Sigmoid colon (tissue), 7 donors: Measurements from ENCODE around the gene TPST1. TPM values are rescaled to one million over a fixed set of nuclear protein-coding genes. Genes with fewer than 3 reads are reported as not detected.

Source experiments
- DNase-seq: peaks from one replicate; pipeline ENCODE4 v3.0.0-alpha.2; 2019
- H3K27ac ChIP-seq, 4 donors: fragments of 200-600 bp; sonication (generic); one replicate each; pipeline ENCODE4 v1.5.1; 2016 to 2019; ENCODE audit warnings: mild to moderate bottlenecking in 1 of 4
- H3K27me3 ChIP-seq, 3 donors: fragments of 200-600 bp; sonication (generic); one replicate each; pipeline ENCODE4 v1.5.1; 2019; ENCODE audit warnings: mild to moderate bottlenecking in 1 of 3
- H3K36me3 ChIP-seq, 4 donors: fragments of 200-600 bp; sonication (generic); one replicate each; pipeline ENCODE4 v1.5.1; 2016 to 2019
- H3K4me1 ChIP-seq, 4 donors: fragments of 200-600 bp; sonication (generic); one replicate each; pipeline ENCODE4 v1.5.1; 2017 to 2019
- H3K4me3 ChIP-seq, 4 donors: fragments of 200-600 bp; sonication (generic); one replicate each; pipeline ENCODE4 v1.5.1; 2017 to 2019; ENCODE audit warnings: mild to moderate bottlenecking in 2 of 4, moderate library complexity in 1 of 4
- H3K9me3 ChIP-seq, 4 donors: fragments of 200-600 bp in 3 of 4; sonication (generic) in 3 of 4; one replicate each; pipeline versions ENCODE4 v1.5.1 to v1.6.1; 2013 to 2019
- EP300 ChIP-seq, 4 donors: sonication (generic); formaldehyde crosslinking; IDR thresholded peaks; one replicate each; pipeline ENCODE4 v1.6.1; 2017; ENCODE audit warnings: antibody characterized with exemption in 4 of 4
- POLR2A ChIP-seq, 2 donors: fragments of 450-650 bp; IDR thresholded peaks; one replicate each; pipeline ENCODE4 v1.6.1; 2016; ENCODE audit warnings: antibody characterized with exemption in 2 of 2, mild to moderate bottlenecking in 2 of 2, moderate library complexity in 2 of 2
- POLR2AphosphoS5 ChIP-seq, 4 donors: sonication (generic); formaldehyde crosslinking; IDR thresholded peaks; one replicate each; pipeline ENCODE4 v1.6.1; 2017; ENCODE audit warnings: antibody characterized with exemption in 4 of 4
- WGBS, 2 donors: extraction: QIAGEN DNeasy Blood & Tissue Kit; methylation state at CpG; one replicate each; pipeline ENCODE4 v1.1.7; 2013; 5-methylcytosine and 5-hydroxymethylcytosine counted together
- intact Hi-C: fragments of 100-400 bp; cut with DNase I; formaldehyde crosslinking; loops from one replicate; pipeline ENCODE4 v1.15.1; 2023
- polyA plus RNA-seq, 3 donors: library from polyadenylated mRNA; stranded (reverse); fragments of 200-250 nt; gene quantifications; one replicate each; pipeline ENCODE4 v1.2.3, GENCODE V29; 2013
- total RNA-seq, 4 donors: library from RNA; depleted of rRNA; stranded (reverse); fragments of >200 nt; gene quantifications; one replicate each; pipeline ENCODE4 v1.1.0, GENCODE V29; 2016
- TF ChIP-seq, protein P1 (sequence below), 4 experiments: fragments of 450-650 bp in 3 of 4; fragments of 200-600 bp in 1 of 4; IDR thresholded peaks; one replicate each; pipeline ENCODE4 v1.5.1; 2016 to 2019; ENCODE audit warnings: antibody characterized with exemption in 4 of 4, mild to moderate bottlenecking in 3 of 4, moderate library complexity in 2 of 4
- donor health status: healthy with polysubstance abuse.
- donor health status: Bipolar disorder and iron deficiency.
- donor health status: healthy.

TPST1 gene
- total and polyA plus RNA-seq, 7 donors, result 0.92 to 31.3 (median 21.0) TPM

DNA sequence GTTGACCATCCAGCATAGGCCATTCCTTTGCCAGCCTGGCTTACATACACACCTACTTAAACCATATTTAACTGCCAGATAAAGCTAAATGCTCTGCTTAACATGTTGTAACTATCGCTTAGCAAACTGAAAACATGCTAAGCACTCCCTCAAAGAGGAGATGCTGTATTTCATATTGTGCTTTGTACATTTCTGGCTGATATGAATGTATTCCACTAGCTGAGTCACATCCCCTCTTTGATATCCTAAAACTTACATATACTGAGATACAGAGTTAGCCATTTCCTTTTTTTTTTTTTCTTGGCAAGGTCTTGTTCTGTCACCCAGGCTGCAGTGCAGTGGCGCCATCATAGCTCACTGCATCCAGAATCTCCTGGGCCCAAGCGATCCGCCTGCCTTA, 99.4 kb downstream of the TPST1 start:
- TF ChIP-seq, protein P1, sequence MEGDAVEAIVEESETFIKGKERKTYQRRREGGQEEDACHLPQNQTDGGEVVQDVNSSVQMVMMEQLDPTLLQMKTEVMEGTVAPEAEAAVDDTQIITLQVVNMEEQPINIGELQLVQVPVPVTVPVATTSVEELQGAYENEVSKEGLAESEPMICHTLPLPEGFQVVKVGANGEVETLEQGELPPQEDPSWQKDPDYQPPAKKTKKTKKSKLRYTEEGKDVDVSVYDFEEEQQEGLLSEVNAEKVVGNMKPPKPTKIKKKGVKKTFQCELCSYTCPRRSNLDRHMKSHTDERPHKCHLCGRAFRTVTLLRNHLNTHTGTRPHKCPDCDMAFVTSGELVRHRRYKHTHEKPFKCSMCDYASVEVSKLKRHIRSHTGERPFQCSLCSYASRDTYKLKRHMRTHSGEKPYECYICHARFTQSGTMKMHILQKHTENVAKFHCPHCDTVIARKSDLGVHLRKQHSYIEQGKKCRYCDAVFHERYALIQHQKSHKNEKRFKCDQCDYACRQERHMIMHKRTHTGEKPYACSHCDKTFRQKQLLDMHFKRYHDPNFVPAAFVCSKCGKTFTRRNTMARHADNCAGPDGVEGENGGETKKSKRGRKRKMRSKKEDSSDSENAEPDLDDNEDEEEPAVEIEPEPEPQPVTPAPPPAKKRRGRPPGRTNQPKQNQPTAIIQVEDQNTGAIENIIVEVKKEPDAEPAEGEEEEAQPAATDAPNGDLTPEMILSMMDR (IDR thresholded peaks at IDR 0.05), result no peak
- TF ChIP-seq POLR2A (IDR thresholded peaks at IDR 0.05) (no peak), POLR2AphosphoS5 (IDR thresholded peaks at IDR 0.05) (no peak), EP300 (IDR thresholded peaks at IDR 0.05) (no peak)
- 94 to 96% methylated on average over 4 of the region's 4 CpGs for WGBS, 2 donors
- no peak overlapping the region for H3K27ac ChIP-seq

DNA sequence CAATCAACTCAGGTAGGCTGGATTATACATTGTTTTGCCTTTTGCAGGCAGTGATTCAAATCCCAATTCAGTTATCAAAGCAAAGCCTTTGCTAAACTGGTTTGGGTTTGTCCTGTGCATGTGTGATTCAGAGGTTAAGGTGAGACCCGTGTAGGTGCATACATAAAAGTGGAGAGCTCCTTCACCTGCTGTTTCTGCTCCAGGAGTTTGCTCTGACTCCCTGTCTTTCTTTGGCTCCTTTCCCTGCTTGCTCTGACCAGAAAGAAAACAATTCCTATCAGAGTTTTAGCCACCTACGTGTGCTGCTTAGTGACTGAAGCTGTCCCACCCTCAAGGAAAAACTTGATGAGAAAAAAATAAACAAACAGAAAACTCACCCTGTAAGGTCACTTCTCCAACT, 101.1 kb downstream of the TPST1 start:
- Histone ChIP-seq H3K4me3 (no peak overlapping the region), H3K27me3 (no peaks in the 10 kb centered on the region), H3K9me3 (no peaks in the 10 kb centered on the region), H3K4me1 (peaks cover 0 to 7% (median 7%) of the 10 kb centered on the region in 4 donors), H3K27ac (no peak overlapping the region), H3K36me3 (no peaks in the 10 kb centered on the region)
- DNase-seq, result no peak
- TF ChIP-seq POLR2A (IDR thresholded peaks at IDR 0.05) (no peak), EP300 (IDR thresholded peaks at IDR 0.05) (no peak), POLR2AphosphoS5 (IDR thresholded peaks at IDR 0.05) (no peak)
- TF ChIP-seq, protein P1 (IDR thresholded peaks at IDR 0.05), result no peak
- intact Hi-C loops, result no loop called here
- WGBS, 2 donors, result 15 to 57% methylated on average over 2 of the region's 2 CpGs

More for the DNA sequence above, 99.4 kb downstream of the TPST1 start:
- Histone ChIP-seq H3K36me3 (no peaks in the 10 kb centered on the region), H3K27me3 (no peaks in the 10 kb centered on the region), H3K4me3 (no peak overlapping the region), H3K4me1 (peaks cover 0 to 7% (median 7%) of the 10 kb centered on the region in 4 donors), H3K9me3 (no peaks in the 10 kb centered on the region)
- DNase-seq, result no peak
- intact Hi-C loops, result no loop called here

DNA sequence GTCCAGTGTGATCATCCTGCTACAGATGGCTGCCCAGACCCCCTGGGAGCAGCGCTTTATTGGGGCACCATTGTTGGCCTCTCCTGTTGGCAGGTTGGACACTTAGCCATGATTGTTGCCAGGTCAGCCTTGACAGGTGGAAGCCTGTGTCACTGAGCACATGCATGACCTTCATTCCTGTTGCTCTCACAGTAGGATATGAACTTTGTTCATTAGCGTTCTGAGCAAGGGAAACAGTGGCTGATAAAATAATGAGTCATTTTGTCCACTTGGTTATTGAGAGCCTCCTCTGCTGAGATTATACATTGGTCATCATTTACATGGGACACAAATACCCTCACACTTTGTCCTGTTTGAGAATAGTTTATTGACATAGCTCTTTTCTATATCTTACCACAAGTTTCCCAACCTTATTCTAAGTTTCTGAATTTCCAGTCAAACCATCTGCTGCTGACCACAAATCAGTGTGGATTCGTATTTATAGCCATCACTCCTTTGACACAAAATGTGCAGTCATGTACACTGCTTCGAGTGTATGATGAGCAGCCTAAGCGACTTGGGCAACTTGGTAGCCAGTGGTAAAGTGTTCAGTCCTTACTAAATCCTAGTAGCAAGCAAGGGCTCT, 102.6 kb downstream of the TPST1 start:
- no peak overlapping the region for H3K27ac ChIP-seq
- no peak for DNase-seq

DNA sequence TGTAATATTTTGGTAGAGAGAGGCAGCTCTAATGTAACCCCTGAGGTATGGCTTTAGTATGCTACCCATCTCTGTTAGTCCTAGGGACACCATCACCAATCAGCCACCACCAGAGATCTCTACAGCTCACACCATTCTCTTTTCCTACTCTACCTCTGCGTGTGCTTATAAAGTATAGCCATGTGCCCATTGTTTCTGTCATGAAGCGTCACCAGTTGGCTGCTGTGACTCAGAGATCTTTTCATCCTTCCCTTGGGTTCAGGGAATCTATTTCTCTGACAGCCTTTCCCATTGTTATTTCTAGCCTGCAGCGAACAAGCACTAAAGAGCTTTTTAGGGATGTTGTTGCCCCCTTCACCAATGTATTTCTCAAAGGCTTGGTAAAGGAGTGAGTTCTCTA, 103.3 kb downstream of the TPST1 start:
- no peaks in the 10 kb centered on the region for H3K9me3 ChIP-seq
- H3K4me1 ChIP-seq, result peaks cover 0 to 7% (median 7%) of the 10 kb centered on the region in 4 donors
- WGBS, 2 donors, result 92 to 98% methylated on average over 3 of the region's 3 CpGs

More for the DNA sequence above, 102.6 kb downstream of the TPST1 start:
- H3K27me3 ChIP-seq, result no peaks in the 10 kb centered on the region
- H3K4me3 ChIP-seq, result no peak overlapping the region
- no peaks in the 10 kb centered on the region for H3K36me3 ChIP-seq
- 88 to 90% methylated on average over 5 of the region's 5 CpGs for WGBS, 2 donors
- peaks cover 0 to 7% (median 7%) of the 10 kb centered on the region in 4 donors for H3K4me1 ChIP-seq
- H3K9me3 ChIP-seq, result no peaks in the 10 kb centered on the region
- no peak for TF ChIP-seq EP300 (IDR thresholded peaks at IDR 0.05)
- no peak for TF ChIP-seq POLR2A (IDR thresholded peaks at IDR 0.05)
- TF ChIP-seq, protein P1 (IDR thresholded peaks at IDR 0.05), result no peak
- no peak for TF ChIP-seq POLR2AphosphoS5 (IDR thresholded peaks at IDR 0.05)
- intact Hi-C loops, result no loop called here

More for the DNA sequence above, 103.3 kb downstream of the TPST1 start:
- Histone ChIP-seq H3K27ac (no peak overlapping the region), H3K36me3 (no peaks in the 10 kb centered on the region), H3K4me3 (no peak overlapping the region), H3K27me3 (no peaks in the 10 kb centered on the region)
- TF ChIP-seq POLR2A (IDR thresholded peaks at IDR 0.05) (no peak), EP300 (IDR thresholded peaks at IDR 0.05) (no peak), POLR2AphosphoS5 (IDR thresholded peaks at IDR 0.05) (no peak)
- TF ChIP-seq, protein P1 (IDR thresholded peaks at IDR 0.05), result no peak
- intact Hi-C loops, result no loop called here
- DNase-seq, result no peak
